Suprapubic skin (tissue), 4 donors: ENCODE results near the gene NRF1. TPM values are rescaled to one million over a fixed set of nuclear protein-coding genes. Genes with fewer than 3 reads are reported as not detected.

Source experiments
- DNase-seq, 2 donors: peaks; one replicate each; pipeline ENCODE4 v3.0.0-alpha.2; 2019; ENCODE audit warnings: low spot score in 2 of 2
- H3K27ac ChIP-seq: fragments of 200-600 bp; sonication (generic); one replicate; pipeline ENCODE4 v1.5.1; 2019
- H3K27me3 ChIP-seq: fragments of 200-600 bp; sonication (generic); one replicate; pipeline ENCODE4 v1.5.1; 2019
- H3K36me3 ChIP-seq: fragments of 200-600 bp; sonication (generic); one replicate; pipeline ENCODE4 v1.5.1; 2019
- H3K4me1 ChIP-seq: fragments of 200-600 bp; sonication (generic); one replicate; pipeline ENCODE4 v1.5.1; 2019
- H3K4me3 ChIP-seq: fragments of 200-600 bp; sonication (generic); one replicate; pipeline ENCODE4 v1.5.1; 2019; ENCODE audit warnings: mild to moderate bottlenecking
- H3K9me3 ChIP-seq: fragments of 200-600 bp; sonication (generic); one replicate; pipeline ENCODE4 v1.5.1; 2019
- CTCF ChIP-seq, 2 donors: fragments of 200-600 bp in 1 of 2; fragments of 450-650 bp in 1 of 2; sonication (generic) in 1 of 2; IDR thresholded peaks; one replicate each; pipeline ENCODE4 v1.5.1; 2016 to 2019; ENCODE audit warnings: antibody characterized with exemption in 2 of 2, mild to moderate bottlenecking in 1 of 2, moderate library complexity in 1 of 2
- EP300 ChIP-seq: sonication (generic); formaldehyde crosslinking; IDR thresholded peaks from one replicate; pipeline ENCODE4 v1.6.1; 2017; ENCODE audit warnings: antibody characterized with exemption
- POLR2A ChIP-seq, 2 donors: fragments of 450-650 bp; IDR thresholded peaks; one replicate each; pipeline ENCODE4 v1.6.1; 2017; ENCODE audit warnings: antibody characterized with exemption in 2 of 2, mild to moderate bottlenecking in 2 of 2, moderate library complexity in 2 of 2
- POLR2AphosphoS5 ChIP-seq, 3 donors: sonication (generic); formaldehyde crosslinking; IDR thresholded peaks; one replicate each; pipeline ENCODE4 v1.6.1; 2017; ENCODE audit warnings: antibody characterized with exemption in 3 of 3
- WGBS: methylation state at CpG from one replicate; pipeline ENCODE4 v1.1.5; 2018; 5-methylcytosine and 5-hydroxymethylcytosine counted together
- total RNA-seq, 4 donors: library from RNA; depleted of rRNA; stranded (reverse); fragments of >200 nt; gene quantifications; one replicate each; pipeline ENCODE4 v1.1.0, GENCODE V29; 2016

The NRF1 gene
- total RNA-seq, 4 donors from 2014 or later: 11.7 to 33.2 (median 15.5) TPM

- H3K36me3 ChIP-seq: no peaks in the 10 kb centered on the region
- TF ChIP-seq EP300 (no peak), CTCF (IDR thresholded peaks at IDR 0.05) (no peak), POLR2AphosphoS5 (IDR thresholded peaks at IDR 0.05) (no peak), POLR2A (IDR thresholded peaks at IDR 0.05) (no peak)
- no peak overlapping the region for H3K27ac ChIP-seq
- H3K4me1 ChIP-seq: no peaks in the 10 kb centered on the region
- no peaks in the 10 kb centered on the region for H3K9me3 ChIP-seq
- 61% methylated on average over 5 of the region's 7 CpGs for whole genome bisulfite sequencing
- H3K4me3 ChIP-seq: no peak overlapping the region
- DNase-seq: no peak
- H3K27me3 ChIP-seq: no peaks in the 10 kb centered on the region
Measured at GRCh38 chr7:129797214-129797789, 185.8 kb downstream of the NRF1 start.

- Histone ChIP-seq H3K4me1 (no peaks in the 10 kb centered on the region), H3K36me3 (no peaks in the 10 kb centered on the region), H3K9me3 (no peaks in the 10 kb centered on the region), H3K4me3 (no peak overlapping the region), H3K27me3 (no peaks in the 10 kb centered on the region), H3K27ac (no peak overlapping the region)
- DNase-seq: no peak
- WGBS: 93% methylated on average over 16 of the region's 16 CpGs
- TF ChIP-seq POLR2A (IDR thresholded peaks at IDR 0.05) (no peak), POLR2AphosphoS5 (IDR thresholded peaks at IDR 0.05) (no peak), CTCF (IDR thresholded peaks at IDR 0.05) (no peak), EP300 (no peak)
Measured at GRCh38 chr7:129798616-129799349, 187.3 kb downstream of the NRF1 start.

- no peak for TF ChIP-seq CTCF (IDR thresholded peaks at IDR 0.05)
- TF ChIP-seq EP300: no peak
- TF ChIP-seq POLR2A (IDR thresholded peaks at IDR 0.05): no peak
- no peak for TF ChIP-seq POLR2AphosphoS5 (IDR thresholded peaks at IDR 0.05)
Measured at GRCh38 chr7:129799350-129799955, 187.9 kb downstream of the NRF1 start.

GRCh38 chr7:129800901-129801300 is 189.4 kb downstream of the NRF1 start:
- Histone ChIP-seq H3K27ac (no peak overlapping the region), H3K9me3 (no peaks in the 10 kb centered on the region), H3K4me1 (no peaks in the 10 kb centered on the region), H3K36me3 (no peaks in the 10 kb centered on the region), H3K4me3 (no peak overlapping the region), H3K27me3 (no peaks in the 10 kb centered on the region)
- TF ChIP-seq POLR2AphosphoS5 (IDR thresholded peaks at IDR 0.05) (no peak), CTCF (IDR thresholded peaks at IDR 0.05) (no peak), EP300 (no peak), POLR2A (IDR thresholded peaks at IDR 0.05) (no peak)
- no peak for DNase-seq
- WGBS: 95% methylated on average over 7 of the region's 7 CpGs

More at GRCh38 chr7:129799350-129799955, 187.9 kb downstream of the NRF1 start:
- Histone ChIP-seq H3K4me1 (no peaks in the 10 kb centered on the region), H3K27ac (no peak overlapping the region), H3K4me3 (no peak overlapping the region), H3K27me3 (no peaks in the 10 kb centered on the region), H3K9me3 (no peaks in the 10 kb centered on the region), H3K36me3 (no peaks in the 10 kb centered on the region)
- 87% methylated on average over 9 of the region's 13 CpGs for WGBS
- DNase-seq: no peak

GRCh38 chr7:129801882-129802281 is 190.4 kb downstream of the NRF1 start:
- H3K27me3 ChIP-seq: no peaks in the 10 kb centered on the region
- H3K9me3 ChIP-seq: no peaks in the 10 kb centered on the region
- no peak overlapping the region for H3K27ac ChIP-seq
- TF ChIP-seq CTCF (IDR thresholded peaks at IDR 0.05): no peak
- no peak for TF ChIP-seq POLR2AphosphoS5 (IDR thresholded peaks at IDR 0.05)
- TF ChIP-seq EP300: no peak
- TF ChIP-seq POLR2A (IDR thresholded peaks at IDR 0.05): no peak
- no peaks in the 10 kb centered on the region for H3K4me1 ChIP-seq
- no peak for DNase-seq
- no peaks in the 10 kb centered on the region for H3K36me3 ChIP-seq
- no peak overlapping the region for H3K4me3 ChIP-seq
- 61% methylated on average over 5 of the region's 5 CpGs for WGBS
